Activated CD8-positive, alpha-beta T cell treated with anti-CD3 and anti-CD28 coated beads, Interleukin-2, amount 10 ng/mL, durations not matched to agents 7 days and 5 days (primary cell): ENCODE measurements around the gene PPM1N. TPM values are rescaled to one million over a fixed set of nuclear protein-coding genes. Genes with fewer than 3 reads are reported as not detected.

Experiments
- ATAC-seq: fragments of 150-1000 bp; cut with Tn5 transposase; one replicate; pipeline ENCODE4 v1.10.0; 2021; ENCODE audit warnings: moderate library complexity
- CTCF ChIA-PET: fragments of 350-600 bp; sonication (Branson Sonifier 250); formaldehyde crosslinking; loops from one replicate; lab custom pipeline; 2021; ENCODE audit warnings: antibody characterized with exemption; lab: Charles Lee
- POLR2A ChIA-PET: fragments of 350-600 bp; sonication (Branson Sonifier 250); formaldehyde crosslinking; loops from one replicate; lab custom pipeline; 2021; ENCODE audit warnings: antibody characterized with exemption; lab: Charles Lee
- DNase-seq: peaks from one replicate; pipeline ENCODE4 v3.0.0-alpha.2; 2020
- H3K27ac Mint-ChIP-seq: one replicate; pipeline ENCODE4 v1.8.0; 2021; ENCODE audit warnings: mild to moderate bottlenecking, mixed read lengths
- H3K27me3 Mint-ChIP-seq: one replicate; pipeline ENCODE4 v1.8.0; 2021; ENCODE audit warnings: low read depth, mixed read lengths
- H3K36me3 Mint-ChIP-seq: one replicate; pipeline ENCODE4 v1.8.0; 2021; ENCODE audit warnings: low read depth, mixed read lengths
- H3K4me1 Mint-ChIP-seq: one replicate; pipeline ENCODE4 v1.8.0; 2021; ENCODE audit warnings: low read depth, mixed read lengths
- H3K4me3 Mint-ChIP-seq: one replicate; pipeline ENCODE4 v1.8.0; 2021; ENCODE audit warnings: mild to moderate bottlenecking, mixed read lengths
- H3K9me3 Mint-ChIP-seq: one replicate; pipeline ENCODE4 v1.8.0; 2022; ENCODE audit warnings: mixed read lengths; ENCODE audit not compliant: insufficient read depth
- total RNA-seq, 2 experiments: library from RNA; stranded (reverse); gene quantifications; one replicate each; pipeline ENCODE4 v1.2.3, GENCODE V29; 2021

PPM1N gene
- total RNA-seq: 1 to 10 TPM; 1.6 to 3.2 TPM

GRCh38 chr19:45498411-45499195, at the start of gene PPM1N:
TSS of gene PPM1N (plus strand) at chr19:45498443. CDS start at chr19:45498473, 30 bp downstream.
- ATAC-seq (peak; percentile 75), DNase-seq (peak; percentile 79)
- peaks cover 33% of the 10 kb centered on the region for H3K4me1 Mint-ChIP-seq
- H3K4me3 Mint-ChIP-seq: peak within 1 kb of the TSS; percentile 69
- H3K36me3 Mint-ChIP-seq: peaks cover 6% of the 10 kb centered on the region
- ChIA-PET CTCF (interaction anchor here (0.7 to 6.6 kb wide), 9 partner anchors 9 to 144 kb away, joined by 3 to 83 read pairs (median 9); partner anchors contain the start of gene VASP), POLR2A (no interaction called here)
- H3K27ac Mint-ChIP-seq: peak within 1 kb of the TSS; percentile 79
- no peaks in the 10 kb centered on the region for H3K9me3 Mint-ChIP-seq
- H3K27me3 Mint-ChIP-seq: peaks cover 15% of the 10 kb centered on the region

- DNase-seq: no peak
- Mint-ChIP-seq H3K9me3 (no peaks in the 10 kb centered on the region), H3K27me3 (peaks cover 4% of the 10 kb centered on the region), H3K4me1 (peaks cover 57% of the 10 kb centered on the region), H3K4me3 (peak overlapping the region; percentile 48), H3K27ac (peak overlapping the region; percentile 77), H3K36me3 (peaks cover 2% of the 10 kb centered on the region)
- ChIA-PET CTCF (interaction anchor here (0.6 to 6.4 kb wide), 4 partner anchors 10 to 193 kb away, joined by 3 to 96 read pairs (median 14); partner anchors contain the start of gene FOSB), POLR2A (interaction anchor here (1.9 to 2.3 kb wide), 4 partner anchors 10 to 30 kb away, joined by 6 to 12 read pairs (median 8); partner anchors contain the start of gene FOSB)
- no peak for ATAC-seq
Measured at GRCh38 chr19:45448887-45449299, 49.4 kb upstream of the PPM1N start.

DNA sequence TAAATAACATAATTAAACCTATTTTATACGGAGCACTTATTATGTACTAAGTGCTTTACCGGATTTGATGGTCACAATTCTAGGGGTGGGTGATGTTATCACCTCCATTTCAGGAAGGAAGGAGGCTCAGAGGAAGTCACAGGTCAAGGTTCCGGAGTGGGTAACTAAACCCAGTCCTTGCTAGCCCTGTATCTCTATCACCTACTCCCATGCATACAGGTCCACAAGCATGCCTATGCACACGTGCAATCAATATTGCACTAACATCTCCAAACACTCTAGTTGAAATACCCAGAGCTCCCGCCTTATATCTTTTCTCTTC, 48.3 kb upstream of the PPM1N start:
- POLR2A ChIA-PET: interaction anchor here (0.8 to 2.3 kb wide), 6 partner anchors 11 to 28 kb away, joined by 3 to 12 read pairs (median 6); partner anchors contain the start of gene FOSB
- Mint-ChIP-seq H3K27me3 (peaks cover 6% of the 10 kb centered on the region), H3K9me3 (no peaks in the 10 kb centered on the region), H3K4me3 (peak overlapping the region; percentile 92), H3K4me1 (peaks cover 52% of the 10 kb centered on the region), H3K27ac (peak overlapping the region; percentile 99), H3K36me3 (peaks cover 2% of the 10 kb centered on the region)
- ATAC-seq (peak; percentile 41), DNase-seq (no peak)
- CTCF ChIA-PET: interaction anchor here (0.9 to 6.4 kb wide), 4 partner anchors 11 to 28 kb away, joined by 3 to 96 read pairs (median 14); partner anchors contain the start of gene FOSB

GRCh38 chr19:45451131-45451849, 47.0 kb upstream of the PPM1N start:
- POLR2A ChIA-PET: interaction anchor here (0.6 to 1.3 kb wide), 5 partner anchors 9 to 27 kb away, joined by 3 to 13 read pairs (median 4); partner anchors contain the start of gene FOSB
- peaks cover 2% of the 10 kb centered on the region for H3K36me3 Mint-ChIP-seq

DNA sequence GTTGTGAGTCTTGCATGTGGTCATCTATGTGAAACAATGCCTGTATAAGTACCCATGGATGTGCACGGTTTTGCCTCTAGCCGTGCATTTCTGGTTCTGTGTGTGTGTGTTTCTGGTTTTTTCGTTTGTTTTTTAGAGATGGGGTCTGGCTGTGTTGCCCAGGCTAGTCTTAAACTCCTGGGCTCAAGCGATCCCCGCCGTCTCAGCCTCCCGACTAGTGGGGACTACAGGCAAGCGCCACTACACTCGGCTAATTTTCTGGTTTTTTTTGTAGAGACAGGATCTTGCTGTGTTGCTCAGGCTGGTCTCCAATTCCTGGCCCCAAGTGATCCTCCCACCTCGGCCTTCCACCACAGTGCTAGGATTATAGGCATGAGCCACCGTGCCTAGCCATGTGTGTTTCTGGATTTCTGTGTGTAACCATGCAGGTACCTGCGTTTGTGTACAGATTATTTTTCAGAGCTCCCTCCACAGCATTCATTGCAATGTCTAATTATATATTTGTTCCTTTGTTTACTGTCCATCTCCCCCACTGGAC, 46.3 kb upstream of the PPM1N start:
- ChIA-PET CTCF (interaction anchor here (1.0 to 3.9 kb wide), 4 partner anchors 12 to 27 kb away, joined by 5 to 21 read pairs (median 7); partner anchors contain the start of gene FOSB), POLR2A (interaction anchor here (0.6 to 1.3 kb wide), 5 partner anchors 9 to 27 kb away, joined by 3 to 13 read pairs (median 4); partner anchors contain the start of gene FOSB)
- Mint-ChIP-seq H3K27ac (peak overlapping the region; percentile 93), H3K4me1 (peaks cover 57% of the 10 kb centered on the region), H3K4me3 (peak overlapping the region; percentile 81), H3K9me3 (no peaks in the 10 kb centered on the region), H3K36me3 (peaks cover 2% of the 10 kb centered on the region), H3K27me3 (peaks cover 9% of the 10 kb centered on the region)
- ATAC-seq (no peak), DNase-seq (no peak)

More at GRCh38 chr19:45451131-45451849, 47.0 kb upstream of the PPM1N start:
- CTCF ChIA-PET: interaction anchor here (1.0 to 3.9 kb wide), 3 partner anchors 12 to 27 kb away, joined by 5 to 21 read pairs (median 6); partner anchors contain the start of gene FOSB
- Mint-ChIP-seq H3K4me1 (peaks cover 56% of the 10 kb centered on the region), H3K27ac (peak overlapping the region; percentile 93), H3K27me3 (peaks cover 9% of the 10 kb centered on the region), H3K9me3 (no peaks in the 10 kb centered on the region), H3K4me3 (peak overlapping the region; percentile 81)
- DNase-seq (peak; percentile 68), ATAC-seq (peak; percentile 35)

DNA sequence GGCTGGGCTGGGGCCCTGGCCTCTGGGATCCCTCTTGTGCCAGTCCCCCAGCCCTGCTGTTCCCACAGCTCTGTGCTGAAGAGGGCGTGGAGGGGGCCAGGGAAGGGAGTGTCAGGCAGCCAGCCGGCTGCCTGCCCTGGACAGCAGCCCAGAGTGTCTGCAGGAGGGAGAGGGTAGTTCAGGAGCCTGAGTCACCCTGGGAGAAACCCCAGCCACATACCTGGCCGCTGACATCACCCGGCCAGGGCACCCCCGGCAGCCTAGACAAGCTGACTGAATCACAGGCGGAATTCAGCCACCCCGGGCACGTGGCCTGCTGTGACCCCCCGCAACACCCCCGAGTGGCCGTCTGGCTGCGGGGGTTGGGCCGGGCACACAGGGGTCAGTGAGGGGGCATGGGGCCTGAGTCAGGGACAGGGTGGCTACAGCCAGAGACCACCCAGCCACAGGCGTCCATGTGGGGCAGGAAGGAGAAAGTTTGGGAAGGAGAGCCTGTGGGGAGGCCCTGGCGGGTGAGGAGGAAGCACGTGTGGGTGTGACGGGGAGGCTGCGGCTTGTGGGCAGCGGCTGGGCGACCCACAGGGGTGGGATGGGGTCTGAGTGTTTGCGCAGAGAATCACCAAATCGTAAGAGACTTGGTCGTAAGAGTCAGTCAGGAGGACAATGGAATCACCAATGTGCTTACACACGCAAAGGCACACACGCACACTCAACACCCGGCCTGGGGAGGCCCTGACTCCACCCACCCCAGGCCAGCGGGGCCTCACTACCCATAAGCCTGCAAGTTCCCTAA, 42.3 kb upstream of the PPM1N start:
- Mint-ChIP-seq H3K36me3 (no peaks in the 10 kb centered on the region), H3K27me3 (peaks cover 12% of the 10 kb centered on the region), H3K9me3 (no peaks in the 10 kb centered on the region), H3K4me3 (peak overlapping the region; percentile 12), H3K27ac (no peak overlapping the region), H3K4me1 (peaks cover 34% of the 10 kb centered on the region)
- DNase-seq (peak; percentile 58), ATAC-seq (peak; percentile 48)
- CTCF ChIA-PET: interaction anchor here (0.7 to 4.2 kb wide), 5 partner anchors 10 to 29 kb away, joined by 3 to 14 read pairs (median 8); no protein-coding TSS in a partner anchor
- POLR2A ChIA-PET: interaction anchor here (0.6 to 1.3 kb wide), 3 partner anchors 11 to 31 kb away, joined by 3 to 8 read pairs (median 5); partner anchors contain the start of gene FOSB

- H3K4me1 Mint-ChIP-seq: peaks cover 29% of the 10 kb centered on the region
- H3K36me3 Mint-ChIP-seq: no peaks in the 10 kb centered on the region
- H3K27me3 Mint-ChIP-seq: peaks cover 15% of the 10 kb centered on the region
- ChIA-PET CTCF (interaction anchor here (0.6 to 4.2 kb wide), 5 partner anchors 11 to 29 kb away, joined by 3 to 14 read pairs (median 3); partner anchors contain the start of gene FOSB), POLR2A (interaction anchor here (0.6 to 1.3 kb wide), 3 partner anchors 11 to 30 kb away, joined by 3 to 8 read pairs (median 5); partner anchors contain the start of gene FOSB)
- no peaks in the 10 kb centered on the region for H3K9me3 Mint-ChIP-seq
- no peak for DNase-seq
- peak overlapping the region; percentile 12 for H3K4me3 Mint-ChIP-seq
- ATAC-seq: no peak
- H3K27ac Mint-ChIP-seq: no peak overlapping the region
Measured at GRCh38 chr19:45456500-45456815, 41.8 kb upstream of the PPM1N start.

DNA sequence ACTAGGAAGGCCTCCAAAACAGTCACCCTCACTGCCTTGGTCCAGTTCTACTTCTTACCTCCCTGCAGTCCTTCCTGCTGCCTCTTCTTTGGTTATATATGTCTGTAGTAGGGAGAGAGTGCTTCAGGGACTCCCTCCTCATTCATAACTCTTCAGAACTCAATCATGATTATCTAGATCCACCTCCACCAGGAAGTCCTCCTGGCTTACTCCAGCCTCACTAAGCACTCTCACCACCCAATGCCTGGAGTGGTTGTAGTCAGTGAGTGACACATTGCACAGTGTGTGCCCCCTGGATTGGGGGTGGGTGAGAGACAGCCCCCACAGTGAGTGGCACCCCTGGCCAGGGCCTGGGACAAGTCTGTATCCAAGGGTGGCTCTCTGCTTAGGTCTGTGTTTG, 40.5 kb upstream of the PPM1N start:
- Mint-ChIP-seq H3K9me3 (no peaks in the 10 kb centered on the region), H3K27ac (no peak overlapping the region), H3K4me3 (no peak overlapping the region), H3K36me3 (no peaks in the 10 kb centered on the region), H3K4me1 (peaks cover 20% of the 10 kb centered on the region), H3K27me3 (peaks cover 15% of the 10 kb centered on the region)
- ChIA-PET CTCF (interaction anchor here (1.4 to 2.3 kb wide), 2 partner anchors 18 to 26 kb away, joined by 3 to 11 read pairs; no protein-coding TSS in a partner anchor), POLR2A (no interaction called here)
- DNase-seq (no peak), ATAC-seq (no peak)

- CTCF ChIA-PET: no interaction called here
- peaks cover 15% of the 10 kb centered on the region for H3K27me3 Mint-ChIP-seq
- ATAC-seq (no peak), DNase-seq (no peak)
- POLR2A ChIA-PET: interaction anchor here (0.6 to 1.4 kb wide), 2 partner anchors 10 to 26 kb away, joined by 4 to 7 read pairs; no protein-coding TSS in a partner anchor
- H3K9me3 Mint-ChIP-seq: no peaks in the 10 kb centered on the region
- no peak overlapping the region for H3K4me3 Mint-ChIP-seq
- H3K27ac Mint-ChIP-seq: no peak overlapping the region
- H3K4me1 Mint-ChIP-seq: peaks cover 10% of the 10 kb centered on the region
- H3K36me3 Mint-ChIP-seq: no peaks in the 10 kb centered on the region
Measured at GRCh38 chr19:45460807-45461347, 37.4 kb upstream of the PPM1N start.

- Mint-ChIP-seq H3K4me1 (peaks cover 5% of the 10 kb centered on the region), H3K9me3 (no peaks in the 10 kb centered on the region), H3K27me3 (peaks cover 17% of the 10 kb centered on the region), H3K4me3 (no peak overlapping the region), H3K36me3 (no peaks in the 10 kb centered on the region), H3K27ac (no peak overlapping the region)
- ATAC-seq (no peak), DNase-seq (no peak)
- ChIA-PET POLR2A (interaction anchor here (0.6 kb wide), 1 partner anchor 23 kb away, joined by 3 read pairs; no protein-coding TSS in a partner anchor), CTCF (interaction anchor here (1.1 to 2.0 kb wide), 4 partner anchors 17 to 23 kb away, joined by 3 to 10 read pairs (median 6); no protein-coding TSS in a partner anchor)
Measured at GRCh38 chr19:45462174-45462573, 36.1 kb upstream of the PPM1N start.
